Measurements from ENCODE around the gene CINP. TPM values are rescaled to one million over a fixed set of nuclear protein-coding genes. Genes with fewer than 3 reads are reported as not detected.

CINP gene
- total and polyA plus RNA-seq, 2 of the 8 experiments (the other 6 are each of a cell fraction or from before 2014, with no cell fraction given), result 47.8 to 51.6 TPM

GRCh38 chr14:102320033-102320660, 42.5 kb downstream of the CINP start:
- POLR2A ChIA-PET (ENCODE audit: partially characterized antibody), result interaction anchor here (0.6 to 1.6 kb wide), 5 partner anchors 15 to 232 kb away, joined by 3 to 5 read pairs (median 3); partner anchors contain the start of gene MOK
- Histone ChIP-seq H2AFZ (ENCODE audit: low read length) (no peak overlapping the region), H3K56ac (replicated peaks; ENCODE audit: insufficient read length, low read depth, low read length) (peak overlapping the region; percentile 26), H3K23ac (ENCODE audit: insufficient read length) (no peak overlapping the region), H3K4ac (replicated peaks; ENCODE audit: insufficient read length, low read depth, low read length) (peak overlapping the region; percentile 2), H2BK120ac (replicated peaks; ENCODE audit: low read depth, low read length) (no peak overlapping the region), H3K27me3 (replicated peaks in 1 of 4; ENCODE audit: control insufficient read depth in 3 of 4, extremely low read depth in 1 of 4, insufficient read depth in 3 of 4, low read length in 3 of 4) (peaks cover 0 to 5% (median 4%) of the 10 kb centered on the region in 4 experiments; a peak in 4 of 7 replicates), H4K5ac (ENCODE audit: insufficient read length, low read depth, low read length) (no peak overlapping the region), H3K18ac (ENCODE audit: extremely low read depth, low read length) (no peak overlapping the region), H2BK15ac (ENCODE audit: low read length) (no peak overlapping the region), H4K20me1 (replicated peaks in 1 of 2; ENCODE audit: control insufficient read depth in 1 of 2, insufficient read depth in 2 of 2, low read length in 2 of 2) (no peaks in the 10 kb centered on the region), H3K4me3 (ENCODE audit: extremely low read depth in 1 of 4, insufficient read depth in 2 of 4, low read depth in 3 of 4, low read length in 4 of 4) (peak overlapping the region; percentile 78 to 97 (median 86)), H2AK5ac (ENCODE audit: low read depth, low read length) (no peak overlapping the region), H3K4me1 (replicated peaks in 1 of 4; ENCODE audit: control insufficient read depth in 3 of 4, insufficient read depth in 4 of 4, low read length in 3 of 4) (peaks cover 0 to 9% (median 4%) of the 10 kb centered on the region in 4 experiments; a peak in 4 of 7 replicates), H2BK12ac (ENCODE audit: low read depth, low read length) (peak overlapping the region; percentile 14; the same call in 1 of the 2 replicates), H2BK5ac (ENCODE audit: low read depth, low read length) (no peak overlapping the region), H3K9me3 (ENCODE audit: insufficient read depth in 2 of 2, low read depth in 1 of 2, low read length in 1 of 2) (no peaks in the 10 kb centered on the region), H3K36me3 (ENCODE audit: control insufficient read depth in 2 of 4, insufficient read depth in 4 of 4, low read length in 3 of 4) (no peaks in the 10 kb centered on the region), H3K4me2 (ENCODE audit: insufficient read depth in 1 of 2, low read depth in 2 of 2, low read length in 2 of 2) (peak overlapping the region; percentile 72 to 83), H4K8ac (ENCODE audit: extremely low read depth, insufficient read depth, low read length) (peak overlapping the region; percentile 73), H4K91ac (replicated peaks; ENCODE audit: insufficient read length, low read length) (no peak overlapping the region), H3K23me2 (ENCODE audit: low read depth, low read length) (peaks cover 17% of the 10 kb centered on the region), H2BK20ac (ENCODE audit: low read length) (no peak overlapping the region), H3K9ac (replicated peaks in 1 of 4; ENCODE audit: extremely low read depth in 1 of 4, low read depth in 3 of 4, low read length in 3 of 4) (peak overlapping the region; percentile 63 to 86 (median 66); a peak in 6 of 7 replicates), H3K79me1 (ENCODE audit: low read depth, low read length) (no peaks in the 10 kb centered on the region; the same call in 1 of the 2 replicates), H3K14ac (ENCODE audit: insufficient read length) (no peak overlapping the region), H3K27ac (ENCODE audit: low read depth, low read length) (0 out of 2 replicates have a peak overlapping the region, but pooled peaks have one; percentile 29), H3K79me2 (ENCODE audit: control insufficient read depth in 1 of 2, insufficient read depth in 2 of 2, low read length in 2 of 2) (no peaks in the 10 kb centered on the region; a peak in 1 of 4 replicates)
- peak; percentile 31 for TF ChIP-seq KDM4A (IDR thresholded peaks at IDR 0.05; ENCODE audit: low read depth, low read length, severe bottlenecking)
- no peak for TF ChIP-seq EZH2 (IDR thresholded peaks at IDR 0.05; ENCODE audit: low read depth, low read length, severe bottlenecking)
- TF ChIP-seq SAP30 (IDR thresholded peaks at IDR 0.05; ENCODE audit: insufficient read depth, insufficient replicate concordance, low read length), result peak; percentile 36
- 0 out of 4 replicates have a peak, but pooled peaks of 1 of the 2 experiments have one; percentile 16 for TF ChIP-seq SIN3A (conservative IDR thresholded peaks at IDR 0.05 in 1 of 2, IDR thresholded peaks at IDR 0.05 in 1 of 2; ENCODE audit: low read depth in 1 of 2, low read length in 2 of 2)
- WGBS, 2 experiments (ENCODE audit: extremely low coverage in 1 of 2, insufficient coverage in 1 of 2, insufficient read length in 1 of 2, insufficient replicate concordance in 2 of 2, low coverage in 1 of 2, low lambda C conversion rate in 2 of 2, missing lambda C conversion rate in 1 of 2), result 11% methylated on average over 30 of the region's 30 CpGs; no CpG with 5 or more reads in 1 of the 2 experiments
- FAIRE-seq (no peak), DNase-seq (ENCODE audit: low read depth in 1 of 2, low spot score in 2 of 2) (no peak)
- CTCF ChIA-PET (ENCODE audit: partially characterized antibody), result interaction anchor here (0.6 to 3.7 kb wide), 10 partner anchors 11 to 1073 kb away, joined by 3 to 22 read pairs (median 4); partner anchors contain the start of gene MOK
